Transverse colon (tissue), 4 donors: ENCODE measurements around the gene MOB3B. TPM values are rescaled to one million over a fixed set of nuclear protein-coding genes. Genes with fewer than 3 reads are reported as not detected.

ENCODE experiments used
- DNase-seq: peaks from one replicate; pipeline ENCODE4 v3.0.0-alpha.2; 2019
- H3K27ac ChIP-seq, 4 donors: fragments of 200-600 bp; sonication (generic); 2 replicates each; pipeline ENCODE4 v1.5.1; 2016 to 2018; ENCODE audit warnings: inconsistent platforms in 4 of 4
- H3K27me3 ChIP-seq: fragments of 200-600 bp; sonication (generic); 2 replicates; pipeline ENCODE4 v1.5.1; 2017; ENCODE audit warnings: inconsistent platforms
- H3K36me3 ChIP-seq, 4 donors: fragments of 200-600 bp; sonication (generic); 2 replicates each; pipeline ENCODE4 v1.5.1; 2017 to 2019; ENCODE audit warnings: inconsistent platforms in 4 of 4
- H3K4me1 ChIP-seq, 4 donors: fragments of 200-600 bp; sonication (generic); 2 replicates each; pipeline ENCODE4 v1.5.1; 2017 to 2020; ENCODE audit warnings: inconsistent platforms in 4 of 4
- H3K4me3 ChIP-seq, 4 donors: fragments of 200-600 bp; sonication (generic); 1 replicate in 1 of 4; 2 replicates in 3 of 4; pipeline versions ENCODE4 v1.5.1 to v1.6.1; 2017 to 2019; ENCODE audit warnings: inconsistent platforms in 4 of 4
- H3K9me3 ChIP-seq, 2 donors: fragments of 200-600 bp; sonication (generic); 2 replicates each; pipeline ENCODE4 v1.5.1; 2017 to 2019; ENCODE audit warnings: inconsistent platforms in 2 of 2
- EP300 ChIP-seq: sonication (generic); formaldehyde crosslinking; IDR thresholded peaks from one replicate; pipeline ENCODE4 v1.6.1; 2017; ENCODE audit warnings: antibody characterized with exemption, low read depth
- POLR2A ChIP-seq: fragments of 450-650 bp; IDR thresholded peaks from one replicate; pipeline ENCODE4 v1.6.1; 2016; ENCODE audit warnings: antibody characterized with exemption, mild to moderate bottlenecking, moderate library complexity
- POLR2AphosphoS5 ChIP-seq, 3 donors: sonication (generic); formaldehyde crosslinking; IDR thresholded peaks; one replicate each; pipeline ENCODE4 v1.6.1; 2016; ENCODE audit warnings: antibody characterized with exemption in 3 of 3
- WGBS, 2 donors: methylation state at CpG; one replicate each; pipeline ENCODE4 v1.1.5; 2018; ENCODE audit warnings: low coverage in 1 of 2; 5-methylcytosine and 5-hydroxymethylcytosine counted together
- in situ Hi-C, 4 donors: fragments of 200-750 bp; cut with MboI; loops; one replicate each; pipeline versions ENCODE4 v1.15.0 to v1.15.1; 2017; ENCODE audit warnings: low sequenced_read_pairs in 3 of 4, low pct_ligation_motif_present in 1 of 4, low pct_unique_long_range_greater_than_20kb in 1 of 4
- intact Hi-C: fragments of 100-400 bp; cut with DNase I; formaldehyde crosslinking; loops from one replicate; pipeline ENCODE4 v1.15.1; 2023; ENCODE audit warnings: low total_unique reads
- total RNA-seq, 4 donors: library from RNA; depleted of rRNA; stranded (reverse); fragments of >200 nt; gene quantifications; one replicate each; pipeline ENCODE4 v1.1.0, GENCODE V29; 2016
- TF ChIP-seq, protein P1 (sequence below), 5 experiments: fragments of 200-600 bp in 3 of 5; fragments of 450-650 bp in 2 of 5; sonication (generic) in 3 of 5; IDR thresholded peaks; 1 replicate in 2 of 5; 2 replicates in 3 of 5; pipeline ENCODE4 v1.5.1; 2016 to 2017; ENCODE audit warnings: antibody characterized with exemption in 5 of 5, inconsistent platforms in 3 of 5, mild to moderate bottlenecking in 2 of 5, moderate library complexity in 1 of 5

The MOB3B gene
- total RNA-seq, 4 donors from 2014 or later: 18.3 to 39.7 (median 29.1) TPM

DNA sequence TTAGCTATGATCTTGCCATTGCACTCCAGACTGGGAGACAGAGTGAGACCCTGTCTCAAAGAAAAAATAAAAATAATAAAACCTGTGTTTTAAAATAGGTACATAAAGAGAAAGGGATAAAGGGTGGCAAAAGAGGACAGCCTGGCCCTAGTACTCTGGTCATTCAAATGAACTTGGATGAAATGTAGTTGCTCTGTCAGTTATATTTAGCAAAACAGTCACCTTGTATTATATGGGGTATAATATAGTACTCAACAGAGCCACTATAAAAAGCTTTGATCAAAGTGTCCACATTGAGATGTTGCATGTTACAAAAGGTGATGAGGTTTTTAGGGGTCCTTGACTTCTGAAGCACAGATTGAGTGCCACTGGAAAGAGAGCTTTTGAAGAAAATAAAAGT is 171.6 kb downstream of the MOB3B start:
- Histone ChIP-seq H3K27ac (no peak overlapping the region), H3K4me1 (peaks cover 0 to 34% (median 5%) of the 10 kb centered on the region in 4 donors), H3K4me3 (no peak overlapping the region), H3K9me3 (no peaks in the 10 kb centered on the region), H3K27me3 (no peaks in the 10 kb centered on the region), H3K36me3 (no peaks in the 10 kb centered on the region)
- DNase-seq: no peak
- intact Hi-C loops: no loop called here
- in situ Hi-C loops: no loop called here
- TF ChIP-seq, protein P1, sequence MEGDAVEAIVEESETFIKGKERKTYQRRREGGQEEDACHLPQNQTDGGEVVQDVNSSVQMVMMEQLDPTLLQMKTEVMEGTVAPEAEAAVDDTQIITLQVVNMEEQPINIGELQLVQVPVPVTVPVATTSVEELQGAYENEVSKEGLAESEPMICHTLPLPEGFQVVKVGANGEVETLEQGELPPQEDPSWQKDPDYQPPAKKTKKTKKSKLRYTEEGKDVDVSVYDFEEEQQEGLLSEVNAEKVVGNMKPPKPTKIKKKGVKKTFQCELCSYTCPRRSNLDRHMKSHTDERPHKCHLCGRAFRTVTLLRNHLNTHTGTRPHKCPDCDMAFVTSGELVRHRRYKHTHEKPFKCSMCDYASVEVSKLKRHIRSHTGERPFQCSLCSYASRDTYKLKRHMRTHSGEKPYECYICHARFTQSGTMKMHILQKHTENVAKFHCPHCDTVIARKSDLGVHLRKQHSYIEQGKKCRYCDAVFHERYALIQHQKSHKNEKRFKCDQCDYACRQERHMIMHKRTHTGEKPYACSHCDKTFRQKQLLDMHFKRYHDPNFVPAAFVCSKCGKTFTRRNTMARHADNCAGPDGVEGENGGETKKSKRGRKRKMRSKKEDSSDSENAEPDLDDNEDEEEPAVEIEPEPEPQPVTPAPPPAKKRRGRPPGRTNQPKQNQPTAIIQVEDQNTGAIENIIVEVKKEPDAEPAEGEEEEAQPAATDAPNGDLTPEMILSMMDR (IDR thresholded peaks at IDR 0.05): no peak
- TF ChIP-seq EP300 (no peak), POLR2A (no peak), POLR2AphosphoS5 (IDR thresholded peaks at IDR 0.05) (no peak)

DNA sequence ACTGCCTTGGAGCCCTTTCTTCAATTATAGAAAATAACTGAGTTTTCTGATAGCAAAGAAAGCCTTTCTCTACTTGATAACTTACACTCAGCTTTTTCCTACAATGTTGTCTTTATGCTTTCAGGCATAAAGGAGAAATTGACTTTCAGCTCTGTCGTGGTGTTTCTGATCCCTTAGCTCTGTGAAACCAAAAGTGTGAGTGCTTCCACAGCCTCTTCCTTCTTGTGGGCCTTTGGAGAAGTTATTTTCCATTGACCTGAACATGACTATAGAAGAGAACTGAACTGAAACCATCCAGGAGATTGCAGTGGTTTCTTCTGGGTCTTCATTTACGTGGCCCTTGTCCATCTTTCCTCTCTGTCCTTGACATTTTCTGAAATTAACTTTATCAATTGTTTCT is 173.2 kb downstream of the MOB3B start:
- H3K9me3 ChIP-seq: no peaks in the 10 kb centered on the region
- in situ Hi-C loops: no loop called here
- no peaks in the 10 kb centered on the region for H3K36me3 ChIP-seq
- no peak for TF ChIP-seq POLR2AphosphoS5 (IDR thresholded peaks at IDR 0.05)
- TF ChIP-seq, protein P1 (IDR thresholded peaks at IDR 0.05): no peak
- TF ChIP-seq POLR2A: no peak
- no peak for TF ChIP-seq EP300
- no peak overlapping the region for H3K4me3 ChIP-seq
- H3K27ac ChIP-seq: no peak overlapping the region
- DNase-seq: no peak
- WGBS, 2 donors: 58 to 69% methylated on average over 2 of the region's 2 CpGs
- peaks cover 0 to 29% (median 1%) of the 10 kb centered on the region in 4 donors for H3K4me1 ChIP-seq
- no peaks in the 10 kb centered on the region for H3K27me3 ChIP-seq
- intact Hi-C loops: no loop called here

DNA sequence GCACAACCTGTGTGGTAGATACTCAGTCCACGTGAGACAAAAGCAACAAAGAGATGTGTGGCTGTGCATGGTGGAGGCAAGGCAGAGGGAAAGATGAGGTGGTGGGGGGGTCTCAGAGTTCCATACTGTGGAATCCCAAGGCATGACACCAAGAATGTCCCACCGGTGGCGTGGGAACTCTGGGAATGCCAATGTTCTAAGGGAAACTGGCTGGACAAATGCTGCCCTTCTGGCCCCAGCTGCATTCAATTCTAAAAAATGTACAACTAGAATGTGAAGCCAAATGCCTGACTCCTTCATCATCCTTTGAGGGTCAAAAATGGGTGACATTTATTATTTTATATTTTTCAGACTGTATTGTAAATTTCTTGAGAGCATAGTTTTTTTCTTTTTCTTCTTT is 174.4 kb downstream of the MOB3B start:
- H3K36me3 ChIP-seq: no peaks in the 10 kb centered on the region
- H3K9me3 ChIP-seq: no peaks in the 10 kb centered on the region
- in situ Hi-C loops (no loop called here), intact Hi-C loops (no loop called here)
- H3K4me1 ChIP-seq: peaks cover 0 to 32% (median 2%) of the 10 kb centered on the region in 4 donors
- TF ChIP-seq POLR2A: no peak
- no peak for TF ChIP-seq EP300
- no peak for TF ChIP-seq POLR2AphosphoS5 (IDR thresholded peaks at IDR 0.05)
- TF ChIP-seq, protein P1 (IDR thresholded peaks at IDR 0.05): no peak
- no peak for DNase-seq
- H3K27me3 ChIP-seq: no peaks in the 10 kb centered on the region
- 97 to 100% methylated on average over 1 to 3 of the region's 3 CpGs for WGBS, 2 donors
- H3K4me3 ChIP-seq: no peak overlapping the region
- H3K27ac ChIP-seq: no peak overlapping the region

DNA sequence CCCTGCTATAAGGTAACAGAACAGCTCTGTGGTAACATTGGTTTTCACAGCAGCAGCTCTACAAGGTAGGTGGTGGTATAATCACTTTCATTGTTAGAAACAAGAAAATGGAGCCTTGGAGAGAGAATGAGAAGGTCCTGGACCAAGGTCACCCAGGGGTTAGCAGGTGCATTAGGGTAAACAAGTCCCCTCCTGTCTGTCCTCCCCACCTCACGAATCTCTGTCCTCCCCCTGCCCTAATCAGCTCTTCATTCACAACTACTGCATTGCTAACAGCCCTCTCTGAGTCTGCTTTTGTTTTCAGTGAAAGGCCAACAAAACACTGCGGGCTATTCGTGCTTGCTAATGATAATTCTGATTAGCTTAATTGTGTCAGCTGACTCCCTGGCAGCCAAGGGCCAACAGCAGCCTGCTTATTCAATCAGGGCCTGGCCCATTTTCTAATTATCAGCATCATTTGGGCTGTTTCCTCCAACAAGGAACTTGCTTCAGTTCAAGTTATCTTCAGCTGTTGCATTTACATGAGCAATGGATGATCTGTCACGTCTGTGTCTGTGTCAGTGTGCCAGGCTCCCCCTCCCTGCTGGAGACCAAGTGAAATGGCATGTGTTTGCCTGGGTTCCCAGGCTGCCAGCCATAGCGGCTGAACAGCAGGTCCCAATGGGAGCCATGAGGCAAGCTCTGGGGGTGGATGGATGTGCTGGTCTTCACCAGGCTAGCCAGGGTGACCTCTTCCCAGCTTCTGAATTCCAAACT is 176.0 kb downstream of the MOB3B start:
- WGBS, 2 donors: 65 to 80% methylated on average over 1 to 5 of the region's 5 CpGs
- no peaks in the 10 kb centered on the region for H3K36me3 ChIP-seq
- H3K27me3 ChIP-seq: no peaks in the 10 kb centered on the region
- no peak overlapping the region for H3K4me3 ChIP-seq
- DNase-seq: no peak
- H3K27ac ChIP-seq: peak overlapping the region in 1 of 4 donors; percentile 8
- H3K9me3 ChIP-seq: no peaks in the 10 kb centered on the region
- intact Hi-C loops (no loop called here), in situ Hi-C loops (no loop called here)
- TF ChIP-seq, protein P1 (IDR thresholded peaks at IDR 0.05): no peak
- TF ChIP-seq POLR2AphosphoS5 (IDR thresholded peaks at IDR 0.05) (no peak), POLR2A (no peak), EP300 (no peak)
- peaks cover 0 to 43% (median 2%) of the 10 kb centered on the region in 4 donors for H3K4me1 ChIP-seq
